Measurements from ENCODE around the gene OR4D1. TPM values are rescaled to one million over a fixed set of nuclear protein-coding genes. Genes with fewer than 3 reads are reported as not detected.
"Not testable (repeated sequence)": the region's sequence is repeated elsewhere in the genome, so short reads cannot be mapped to it uniquely, and the experiment has no call there.

Gene OR4D1
- not detected in 2 replicates for total RNA-seq (2012; rRNA removed)

- peaks cover 4% of the 10 kb centered on the region for H3K9me3 ChIP-seq (replicated peaks; ENCODE audit: low read length)
- no peak within 1 kb of the TSS for H3K4me2 ChIP-seq (ENCODE audit: low read length)
- peaks cover 53% of the 10 kb centered on the region for H3K27me3 ChIP-seq (ENCODE audit: control insufficient read depth, insufficient read depth, low read length)
- no peak within 1 kb of the TSS for H3K4me3 ChIP-seq (ENCODE audit: low read length)
- no peaks in the 10 kb centered on the region for H3K36me3 ChIP-seq (ENCODE audit: insufficient read depth, low read length)
- no peaks in the 10 kb centered on the region for H3K4me1 ChIP-seq (ENCODE audit: control insufficient read depth, insufficient read depth, low read length)
- H3K9ac ChIP-seq (ENCODE audit: low read depth, low read length): no peak within 1 kb of the TSS
Measured at GRCh38 chr17:58147930-58148434, at the start of gene OR4D1. OR4D1 (plus strand) TSS chr17:58148384; CDS start chr17:58155154, 6,770 bp downstream.

- Histone ChIP-seq H3K4me3 (ENCODE audit: low read length) (no peak overlapping the region), H3K4me1 (ENCODE audit: control insufficient read depth, insufficient read depth, low read length) (no peaks in the 10 kb centered on the region), H3K36me3 (ENCODE audit: insufficient read depth, low read length) (no peaks in the 10 kb centered on the region), H3K9ac (ENCODE audit: low read depth, low read length) (no peak overlapping the region), H3K27me3 (ENCODE audit: control insufficient read depth, insufficient read depth, low read length) (no peaks in the 10 kb centered on the region), H3K9me3 (replicated peaks; ENCODE audit: low read length) (no peaks in the 10 kb centered on the region), H3K4me2 (ENCODE audit: low read length) (no peak overlapping the region)
Measured at GRCh38 chr17:58100506-58100905, 47.7 kb upstream of the OR4D1 start.

- not testable (repeated sequence) for H3K36me3 ChIP-seq (ENCODE audit: insufficient read depth, low read length); H3K4me1 ChIP-seq (ENCODE audit: control insufficient read depth, insufficient read depth, low read length); H3K9me3 ChIP-seq (replicated peaks; ENCODE audit: low read length); H3K4me2 ChIP-seq (ENCODE audit: low read length); H3K9ac ChIP-seq (ENCODE audit: low read depth, low read length); H3K4me3 ChIP-seq (ENCODE audit: low read length); H3K27me3 ChIP-seq (ENCODE audit: control insufficient read depth, insufficient read depth, low read length)
Measured at GRCh38 chr17:58101898-58102297, 46.3 kb upstream of the OR4D1 start.

GRCh38 chr17:58105093-58105492, 43.1 kb upstream of the OR4D1 start:
- H3K9me3 ChIP-seq (replicated peaks; ENCODE audit: low read length): no peaks in the 10 kb centered on the region
- H3K27me3 ChIP-seq (ENCODE audit: control insufficient read depth, insufficient read depth, low read length): peaks cover 2% of the 10 kb centered on the region
- H3K36me3 ChIP-seq (ENCODE audit: insufficient read depth, low read length): no peaks in the 10 kb centered on the region
- H3K9ac ChIP-seq (ENCODE audit: low read depth, low read length): no peak overlapping the region
- H3K4me2 ChIP-seq (ENCODE audit: low read length): no peak overlapping the region
- H3K4me3 ChIP-seq (ENCODE audit: low read length): no peak overlapping the region
- no peaks in the 10 kb centered on the region for H3K4me1 ChIP-seq (ENCODE audit: control insufficient read depth, insufficient read depth, low read length)

- H3K4me2 ChIP-seq (ENCODE audit: low read length): no peak overlapping the region
- H3K27me3 ChIP-seq (ENCODE audit: control insufficient read depth, insufficient read depth, low read length): peaks cover 10% of the 10 kb centered on the region
- H3K9ac ChIP-seq (ENCODE audit: low read depth, low read length): no peak overlapping the region
- no peaks in the 10 kb centered on the region for H3K4me1 ChIP-seq (ENCODE audit: control insufficient read depth, insufficient read depth, low read length)
- H3K9me3 ChIP-seq (replicated peaks; ENCODE audit: low read length): no peaks in the 10 kb centered on the region
- no peaks in the 10 kb centered on the region for H3K36me3 ChIP-seq (ENCODE audit: insufficient read depth, low read length)
- H3K4me3 ChIP-seq (ENCODE audit: low read length): no peak overlapping the region
Measured at GRCh38 chr17:58107306-58107705, 40.9 kb upstream of the OR4D1 start.

GRCh38 chr17:58109197-58109596, 39.0 kb upstream of the OR4D1 start:
- H3K36me3 ChIP-seq (ENCODE audit: insufficient read depth, low read length): no peaks in the 10 kb centered on the region
- no peaks in the 10 kb centered on the region for H3K4me1 ChIP-seq (ENCODE audit: control insufficient read depth, insufficient read depth, low read length)
- no peak overlapping the region for H3K9ac ChIP-seq (ENCODE audit: low read depth, low read length)
- no peak overlapping the region for H3K4me3 ChIP-seq (ENCODE audit: low read length)
- H3K4me2 ChIP-seq (ENCODE audit: low read length): no peak overlapping the region
- peaks cover 20% of the 10 kb centered on the region for H3K27me3 ChIP-seq (ENCODE audit: control insufficient read depth, insufficient read depth, low read length)
- H3K9me3 ChIP-seq (replicated peaks; ENCODE audit: low read length): no peaks in the 10 kb centered on the region

GRCh38 chr17:58110012-58110411, 38.2 kb upstream of the OR4D1 start:
- H3K4me1 ChIP-seq (ENCODE audit: control insufficient read depth, insufficient read depth, low read length): no peaks in the 10 kb centered on the region
- H3K9ac ChIP-seq (ENCODE audit: low read depth, low read length): no peak overlapping the region
- no peaks in the 10 kb centered on the region for H3K36me3 ChIP-seq (ENCODE audit: insufficient read depth, low read length)
- H3K4me3 ChIP-seq (ENCODE audit: low read length): no peak overlapping the region
- H3K27me3 ChIP-seq (ENCODE audit: control insufficient read depth, insufficient read depth, low read length): peaks cover 28% of the 10 kb centered on the region
- no peak overlapping the region for H3K4me2 ChIP-seq (ENCODE audit: low read length)
- H3K9me3 ChIP-seq (replicated peaks; ENCODE audit: low read length): no peaks in the 10 kb centered on the region

- no peaks in the 10 kb centered on the region for H3K4me1 ChIP-seq (ENCODE audit: control insufficient read depth, insufficient read depth, low read length)
- no peak overlapping the region for H3K4me3 ChIP-seq (ENCODE audit: low read length)
- H3K27me3 ChIP-seq (ENCODE audit: control insufficient read depth, insufficient read depth, low read length): peaks cover 37% of the 10 kb centered on the region
- no peak overlapping the region for H3K9ac ChIP-seq (ENCODE audit: low read depth, low read length)
- no peak overlapping the region for H3K4me2 ChIP-seq (ENCODE audit: low read length)
- H3K9me3 ChIP-seq (replicated peaks; ENCODE audit: low read length): no peaks in the 10 kb centered on the region
- no peaks in the 10 kb centered on the region for H3K36me3 ChIP-seq (ENCODE audit: insufficient read depth, low read length)
Measured at GRCh38 chr17:58111676-58112075, 36.5 kb upstream of the OR4D1 start.

GRCh38 chr17:58112970-58113631, 35.1 kb upstream of the OR4D1 start:
- Histone ChIP-seq H3K9me3 (replicated peaks; ENCODE audit: low read length) (no peaks in the 10 kb centered on the region), H3K9ac (ENCODE audit: low read depth, low read length) (no peak overlapping the region), H3K4me2 (ENCODE audit: low read length) (no peak overlapping the region), H3K4me1 (ENCODE audit: control insufficient read depth, insufficient read depth, low read length) (no peaks in the 10 kb centered on the region), H3K27me3 (ENCODE audit: control insufficient read depth, insufficient read depth, low read length) (peaks cover 44% of the 10 kb centered on the region), H3K36me3 (ENCODE audit: insufficient read depth, low read length) (no peaks in the 10 kb centered on the region), H3K4me3 (ENCODE audit: low read length) (no peak overlapping the region)

GRCh38 chr17:58113947-58114346, 34.2 kb upstream of the OR4D1 start:
- Histone ChIP-seq H3K27me3 (ENCODE audit: control insufficient read depth, insufficient read depth, low read length) (peaks cover 44% of the 10 kb centered on the region), H3K4me2 (ENCODE audit: low read length) (no peak overlapping the region), H3K4me1 (ENCODE audit: control insufficient read depth, insufficient read depth, low read length) (no peaks in the 10 kb centered on the region), H3K4me3 (ENCODE audit: low read length) (no peak overlapping the region), H3K9ac (ENCODE audit: low read depth, low read length) (no peak overlapping the region), H3K36me3 (ENCODE audit: insufficient read depth, low read length) (no peaks in the 10 kb centered on the region), H3K9me3 (replicated peaks; ENCODE audit: low read length) (no peaks in the 10 kb centered on the region)

GRCh38 chr17:58117382-58117781, 30.8 kb upstream of the OR4D1 start:
- H3K9me3 ChIP-seq (replicated peaks; ENCODE audit: low read length): no peaks in the 10 kb centered on the region
- H3K27me3 ChIP-seq (ENCODE audit: control insufficient read depth, insufficient read depth, low read length): peaks cover 41% of the 10 kb centered on the region
- no peaks in the 10 kb centered on the region for H3K4me1 ChIP-seq (ENCODE audit: control insufficient read depth, insufficient read depth, low read length)
- H3K4me3 ChIP-seq (ENCODE audit: low read length): no peak overlapping the region
- no peak overlapping the region for H3K4me2 ChIP-seq (ENCODE audit: low read length)
- no peak overlapping the region for H3K9ac ChIP-seq (ENCODE audit: low read depth, low read length)
- H3K36me3 ChIP-seq (ENCODE audit: insufficient read depth, low read length): no peaks in the 10 kb centered on the region

GRCh38 chr17:58119491-58119890, 28.7 kb upstream of the OR4D1 start:
- Histone ChIP-seq H3K27me3 (ENCODE audit: control insufficient read depth, insufficient read depth, low read length) (peaks cover 35% of the 10 kb centered on the region), H3K4me2 (ENCODE audit: low read length) (no peak overlapping the region), H3K36me3 (ENCODE audit: insufficient read depth, low read length) (no peaks in the 10 kb centered on the region), H3K4me1 (ENCODE audit: control insufficient read depth, insufficient read depth, low read length) (no peaks in the 10 kb centered on the region), H3K4me3 (ENCODE audit: low read length) (no peak overlapping the region), H3K9ac (ENCODE audit: low read depth, low read length) (no peak overlapping the region), H3K9me3 (replicated peaks; ENCODE audit: low read length) (no peaks in the 10 kb centered on the region)
